ENCODE results near the gene RPS6KA1.

RPS6KA1 gene

DNA sequence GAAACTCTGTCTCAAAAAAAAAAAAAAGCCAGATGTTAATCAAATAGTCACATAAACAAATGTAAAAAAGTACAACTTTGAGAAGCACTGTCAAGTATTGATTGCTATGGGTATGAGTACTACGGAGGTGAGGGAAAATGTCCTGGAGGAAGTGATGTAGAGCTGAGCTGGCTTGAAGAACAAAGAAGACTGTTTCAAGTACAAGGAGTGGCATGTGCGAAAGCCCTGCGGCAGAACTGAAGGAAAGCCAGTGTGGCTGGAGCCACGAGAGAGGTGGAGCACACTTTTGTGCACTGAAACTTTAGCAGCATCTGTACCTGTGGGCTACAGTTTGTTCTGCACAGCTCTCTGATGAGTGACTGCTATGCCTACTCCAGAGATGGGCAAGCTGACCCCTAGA is 5.4 kb upstream of the RPS6KA1 start:
- Histone ChIP-seq H3K4me3 (no peak overlapping the region), H3K9ac (ENCODE audit: insufficient read length) (no peak overlapping the region), H3K9me3 (ENCODE audit: low read depth, low read length) (no peaks in the 10 kb centered on the region), H3K36me3 (ENCODE audit: insufficient read depth, low read length) (no peaks in the 10 kb centered on the region), H3K27ac (no peak overlapping the region)
- TF ChIP-seq EZH2 (IDR thresholded peaks at IDR 0.05) (no peak), FOXP2 (optimal IDR thresholded peaks at IDR 0.05; ENCODE audit: control extremely low read depth, extremely low read length, insufficient read depth) (no peak), POLR2AphosphoS5 (IDR thresholded peaks at IDR 0.05; ENCODE audit: borderline replicate concordance, low read depth, low read length) (no peak)
- no peak for DNase-seq (ENCODE audit: low read depth, low spot score)

DNA sequence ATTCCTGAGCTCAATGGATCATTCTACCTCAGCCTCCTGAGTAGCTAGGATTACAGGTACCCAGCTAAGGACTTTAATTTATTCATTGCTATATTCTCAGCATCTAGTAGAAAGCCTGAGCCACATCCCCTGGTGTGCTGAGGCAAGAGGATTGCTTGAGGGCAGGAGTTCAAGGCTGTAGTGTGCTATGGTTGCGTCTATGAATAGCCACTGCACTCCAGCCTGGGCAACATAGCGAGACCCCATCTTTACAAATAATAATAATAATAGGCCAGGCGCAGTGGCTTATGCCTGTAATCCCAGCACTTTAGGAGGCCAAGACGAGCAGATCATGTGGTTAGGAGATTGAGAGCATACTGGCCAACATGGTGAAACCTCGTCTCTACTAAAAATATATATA is 3.3 kb upstream of the RPS6KA1 start:
- no peaks in the 10 kb centered on the region for H3K9me3 ChIP-seq (ENCODE audit: low read depth, low read length)
- H3K4me3 ChIP-seq: no peak overlapping the region
- H3K9ac ChIP-seq (ENCODE audit: insufficient read length): no peak overlapping the region
- no peak overlapping the region for H3K27ac ChIP-seq
- no peaks in the 10 kb centered on the region for H3K36me3 ChIP-seq (ENCODE audit: insufficient read depth, low read length)
- TF ChIP-seq EZH2 (IDR thresholded peaks at IDR 0.05): no peak
- TF ChIP-seq FOXP2 (optimal IDR thresholded peaks at IDR 0.05; ENCODE audit: control extremely low read depth, extremely low read length, insufficient read depth): no peak
- no peak for TF ChIP-seq POLR2AphosphoS5 (IDR thresholded peaks at IDR 0.05; ENCODE audit: borderline replicate concordance, low read depth, low read length)
- DNase-seq (ENCODE audit: low read depth, low spot score): no peak

DNA sequence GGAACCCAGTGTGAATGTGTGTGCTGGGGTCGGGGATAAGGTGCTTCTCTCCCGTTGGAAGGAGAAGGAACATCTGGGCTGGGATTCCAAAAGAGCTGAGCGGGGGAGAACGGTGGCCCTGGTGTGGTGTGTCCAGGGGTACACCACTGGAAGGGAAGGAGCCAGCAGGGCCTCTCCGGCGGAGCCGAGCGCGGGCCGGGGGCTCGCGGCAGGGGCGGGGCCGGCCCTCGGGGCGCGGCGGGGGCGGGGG is 231 bp upstream of the RPS6KA1 start:
- no peak for TF ChIP-seq EZH2 (IDR thresholded peaks at IDR 0.05)
- peak; percentile 50; the same call in 1 of the 2 replicates for TF ChIP-seq POLR2AphosphoS5 (IDR thresholded peaks at IDR 0.05; ENCODE audit: borderline replicate concordance, low read depth, low read length)
- no peaks in the 10 kb centered on the region for H3K36me3 ChIP-seq (ENCODE audit: insufficient read depth, low read length)
- H3K27ac ChIP-seq: no peak overlapping the region
- H3K9me3 ChIP-seq (ENCODE audit: low read depth, low read length): no peaks in the 10 kb centered on the region
- H3K9ac ChIP-seq (ENCODE audit: insufficient read length): peak overlapping the region; percentile 79
- DNase-seq (ENCODE audit: low read depth, low spot score): no peak
- peak overlapping the region; percentile 79 for H3K4me3 ChIP-seq

DNA sequence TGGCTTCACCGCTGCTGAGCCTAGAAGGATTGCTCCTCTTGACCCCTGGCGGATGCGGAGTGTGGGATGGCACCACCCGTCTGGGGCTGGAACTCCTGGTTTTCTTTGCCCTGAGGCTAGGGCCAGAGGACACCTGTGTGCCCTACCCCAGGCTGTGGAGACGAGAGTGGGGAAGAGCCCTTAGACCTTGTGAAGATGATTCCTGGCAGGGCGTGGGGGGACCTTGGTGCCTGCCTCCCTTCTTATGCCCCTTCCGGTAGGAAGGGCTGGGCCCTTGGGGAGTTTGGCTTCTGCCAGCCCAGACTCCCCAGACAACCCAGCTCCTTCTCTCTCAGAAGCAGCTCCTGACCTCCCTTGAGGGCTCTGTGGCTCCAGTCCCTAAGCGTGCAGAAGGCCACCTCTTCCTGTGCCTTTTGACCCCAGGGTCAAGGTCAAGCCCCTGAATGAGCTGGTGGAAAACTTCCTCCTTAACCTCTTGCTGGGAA is 891 bp downstream of the RPS6KA1 start:
- DNase-seq (ENCODE audit: low read depth, low spot score): no peak
- Histone ChIP-seq H3K27ac (no peak overlapping the region), H3K4me3 (peak overlapping the region; percentile 84), H3K9me3 (ENCODE audit: low read depth, low read length) (no peaks in the 10 kb centered on the region), H3K36me3 (ENCODE audit: insufficient read depth, low read length) (no peaks in the 10 kb centered on the region), H3K9ac (ENCODE audit: insufficient read length) (peak overlapping the region; percentile 69)
- TF ChIP-seq EZH2 (IDR thresholded peaks at IDR 0.05) (no peak), FOXP2 (optimal IDR thresholded peaks at IDR 0.05; ENCODE audit: control extremely low read depth, extremely low read length, insufficient read depth) (no peak), POLR2AphosphoS5 (IDR thresholded peaks at IDR 0.05; ENCODE audit: borderline replicate concordance, low read depth, low read length) (no peak)

DNA sequence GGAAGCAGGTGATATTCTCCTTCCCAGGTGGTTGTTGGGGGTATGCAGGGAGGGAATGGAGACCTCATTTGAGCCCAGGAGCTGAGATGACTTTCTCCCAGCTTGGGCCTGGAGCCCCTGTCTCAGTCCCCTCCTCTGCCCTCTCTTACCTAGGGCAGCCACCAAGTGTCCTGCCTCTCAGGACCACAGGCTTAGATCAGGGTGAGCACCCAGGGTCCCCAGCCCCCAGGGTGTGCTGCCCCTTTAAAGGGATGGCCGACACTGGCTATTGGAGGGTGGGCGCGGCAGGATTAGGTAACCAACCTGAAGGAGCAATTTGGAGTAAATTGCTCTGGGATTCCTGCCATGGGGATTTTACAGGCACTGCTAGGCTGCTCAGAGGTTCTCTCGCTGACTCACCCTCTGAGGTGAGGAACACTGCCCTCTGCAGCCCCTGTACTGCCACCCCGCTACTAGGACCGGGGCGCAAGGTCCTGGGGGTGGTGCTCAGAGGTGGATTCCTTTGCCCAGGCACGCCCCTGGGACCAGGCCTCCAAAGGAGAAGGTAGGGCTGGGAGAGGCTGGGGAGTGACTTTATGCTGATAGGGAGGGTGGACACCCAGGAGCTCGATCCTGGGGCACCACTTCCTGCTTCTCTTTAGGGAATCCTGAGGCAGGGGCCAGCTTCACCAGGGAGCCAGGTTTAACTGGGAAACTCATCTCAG is 1.5 kb downstream of the RPS6KA1 start:
- TF ChIP-seq FOXP2 (optimal IDR thresholded peaks at IDR 0.05; ENCODE audit: control extremely low read depth, extremely low read length, insufficient read depth): no peak
- TF ChIP-seq EZH2 (IDR thresholded peaks at IDR 0.05): no peak
- TF ChIP-seq POLR2AphosphoS5 (IDR thresholded peaks at IDR 0.05; ENCODE audit: borderline replicate concordance, low read depth, low read length): no peak
- H3K9ac ChIP-seq (ENCODE audit: insufficient read length): peak overlapping the region; percentile 20
- DNase-seq (ENCODE audit: low read depth, low spot score): no peak
- peak overlapping the region; percentile 84 for H3K4me3 ChIP-seq
- H3K36me3 ChIP-seq (ENCODE audit: insufficient read depth, low read length): no peaks in the 10 kb centered on the region
- no peaks in the 10 kb centered on the region for H3K9me3 ChIP-seq (ENCODE audit: low read depth, low read length)
- no peak overlapping the region for H3K27ac ChIP-seq

DNA sequence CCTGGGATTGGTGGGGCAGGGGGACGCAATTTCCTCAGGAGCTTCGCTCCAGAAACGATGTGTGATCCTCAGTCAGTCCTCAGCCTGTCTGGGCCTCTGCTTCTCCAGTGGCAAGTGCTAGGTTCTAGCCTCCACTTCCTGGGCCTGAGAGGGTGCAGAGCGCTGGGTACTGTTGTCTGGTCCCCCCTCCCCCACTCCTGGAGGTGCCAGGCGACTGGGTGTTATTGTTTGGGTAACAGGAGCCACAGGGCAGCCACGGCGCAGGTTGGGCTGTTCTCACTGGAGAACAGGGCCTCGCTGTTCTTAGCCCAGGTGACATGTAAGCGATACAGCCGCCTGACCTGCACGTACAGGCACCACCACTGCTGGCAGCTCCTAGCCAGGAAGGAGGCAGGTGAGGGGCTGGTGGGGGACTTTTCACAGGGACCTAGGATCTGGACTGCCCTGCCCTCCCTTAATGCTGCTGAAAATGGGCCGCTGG is 2.1 kb downstream of the RPS6KA1 start:
- no peak overlapping the region for H3K27ac ChIP-seq
- H3K36me3 ChIP-seq (ENCODE audit: insufficient read depth, low read length): no peaks in the 10 kb centered on the region
- H3K4me3 ChIP-seq: no peak overlapping the region
- no peak for TF ChIP-seq EZH2 (IDR thresholded peaks at IDR 0.05)
- no peak for TF ChIP-seq FOXP2 (optimal IDR thresholded peaks at IDR 0.05; ENCODE audit: control extremely low read depth, extremely low read length, insufficient read depth)
- no peak for TF ChIP-seq POLR2AphosphoS5 (IDR thresholded peaks at IDR 0.05; ENCODE audit: borderline replicate concordance, low read depth, low read length)
- no peak for DNase-seq (ENCODE audit: low read depth, low spot score)
- no peak overlapping the region for H3K9ac ChIP-seq (ENCODE audit: insufficient read length)
- no peaks in the 10 kb centered on the region for H3K9me3 ChIP-seq (ENCODE audit: low read depth, low read length)

DNA sequence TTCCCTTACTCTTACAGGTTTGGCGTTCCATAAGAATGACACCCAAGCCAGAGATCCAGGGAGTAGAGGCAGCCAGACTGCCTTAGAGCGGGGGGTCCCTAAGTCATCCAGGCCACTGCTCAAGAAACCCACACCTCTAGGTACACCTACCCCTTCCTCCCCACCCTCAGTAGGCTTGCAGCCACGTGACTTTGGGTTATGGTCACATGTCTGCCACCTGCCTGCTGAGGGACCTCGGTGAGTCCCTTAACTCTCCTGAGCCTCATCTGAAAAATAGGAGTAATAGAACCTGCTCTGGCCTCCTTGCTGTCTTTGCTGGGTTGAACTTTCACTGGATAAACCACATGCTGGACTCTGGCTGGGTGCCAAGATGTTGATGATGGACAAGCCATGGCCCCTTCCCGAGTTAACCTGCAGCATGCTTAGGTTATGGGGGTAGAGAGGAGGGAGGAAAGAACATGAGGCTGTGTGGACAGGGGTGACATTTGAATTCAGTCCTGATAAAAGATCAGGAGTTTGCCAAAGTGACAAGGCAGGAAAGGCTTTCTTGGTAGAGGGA is 4.5 kb downstream of the RPS6KA1 start:
- Histone ChIP-seq H3K9ac (ENCODE audit: insufficient read length) (no peak overlapping the region), H3K9me3 (ENCODE audit: low read depth, low read length) (no peaks in the 10 kb centered on the region), H3K27ac (no peak overlapping the region), H3K4me3 (no peak overlapping the region), H3K36me3 (ENCODE audit: insufficient read depth, low read length) (no peaks in the 10 kb centered on the region)
- TF ChIP-seq POLR2AphosphoS5 (IDR thresholded peaks at IDR 0.05; ENCODE audit: borderline replicate concordance, low read depth, low read length) (no peak), EZH2 (IDR thresholded peaks at IDR 0.05) (no peak), FOXP2 (optimal IDR thresholded peaks at IDR 0.05; ENCODE audit: control extremely low read depth, extremely low read length, insufficient read depth) (no peak)
- DNase-seq (ENCODE audit: low read depth, low spot score): no peak

DNA sequence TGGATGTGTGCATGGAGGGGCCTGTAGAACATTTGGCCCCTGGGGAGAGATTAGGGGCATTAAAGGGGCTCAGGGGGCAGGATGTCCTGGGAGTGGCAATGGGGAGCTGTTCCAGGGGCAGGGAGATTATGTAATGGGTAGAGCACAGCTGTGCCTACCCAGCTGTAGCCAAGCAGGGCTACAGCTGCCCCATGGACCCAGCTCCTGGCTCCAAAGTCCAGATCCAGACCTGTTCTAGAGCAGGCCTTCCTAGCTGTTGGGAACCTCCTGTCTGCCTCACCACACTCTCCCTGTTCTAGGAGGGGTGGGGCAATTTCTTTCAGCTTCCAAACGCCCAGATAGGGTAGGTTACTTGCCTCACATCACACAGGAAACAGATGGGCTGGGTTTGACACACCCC is 5.6 kb downstream of the RPS6KA1 start:
- H3K9me3 ChIP-seq (ENCODE audit: low read depth, low read length): no peaks in the 10 kb centered on the region
- no peak overlapping the region for H3K27ac ChIP-seq
- H3K36me3 ChIP-seq (ENCODE audit: insufficient read depth, low read length): no peaks in the 10 kb centered on the region
- H3K9ac ChIP-seq (ENCODE audit: insufficient read length): no peak overlapping the region
- DNase-seq (ENCODE audit: low read depth, low spot score): no peak
- TF ChIP-seq POLR2AphosphoS5 (IDR thresholded peaks at IDR 0.05; ENCODE audit: borderline replicate concordance, low read depth, low read length): no peak
- no peak for TF ChIP-seq EZH2 (IDR thresholded peaks at IDR 0.05)
- TF ChIP-seq FOXP2 (optimal IDR thresholded peaks at IDR 0.05; ENCODE audit: control extremely low read depth, extremely low read length, insufficient read depth): no peak
- no peak overlapping the region for H3K4me3 ChIP-seq

DNA sequence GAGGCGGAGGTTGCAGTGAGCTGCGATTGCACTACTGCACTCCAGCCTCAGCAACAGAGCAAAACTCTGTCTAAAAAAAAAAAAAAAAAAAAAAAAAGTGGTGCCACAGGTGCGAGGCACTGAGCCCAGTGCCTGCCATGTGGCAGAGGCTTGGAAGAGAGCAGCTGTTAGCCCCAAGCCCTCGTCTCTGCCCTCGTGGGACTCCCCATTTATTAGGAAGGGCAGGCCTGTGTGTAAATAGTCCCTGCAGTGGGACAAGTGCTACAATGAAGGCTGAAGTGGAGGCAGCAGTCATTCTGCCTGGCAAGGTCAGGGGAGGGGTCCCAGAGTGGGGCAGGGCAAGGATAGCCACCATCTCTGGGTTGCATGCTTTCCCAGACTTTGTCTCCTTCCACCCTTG is 6.5 kb downstream of the RPS6KA1 start:
- no peak for DNase-seq (ENCODE audit: low read depth, low spot score)
- Histone ChIP-seq H3K9ac (ENCODE audit: insufficient read length) (no peak overlapping the region), H3K27ac (no peak overlapping the region), H3K9me3 (ENCODE audit: low read depth, low read length) (no peaks in the 10 kb centered on the region), H3K36me3 (ENCODE audit: insufficient read depth, low read length) (no peaks in the 10 kb centered on the region), H3K4me3 (no peak overlapping the region)
- TF ChIP-seq POLR2AphosphoS5 (IDR thresholded peaks at IDR 0.05; ENCODE audit: borderline replicate concordance, low read depth, low read length) (no peak), EZH2 (IDR thresholded peaks at IDR 0.05) (no peak), FOXP2 (optimal IDR thresholded peaks at IDR 0.05; ENCODE audit: control extremely low read depth, extremely low read length, insufficient read depth) (no peak)
